Endometrium (tissue), 2 donors: Measurements from ENCODE around the gene SLAMF8.

Source experiments
- FAIRE-seq: peaks from 2 replicates; lab custom pipeline; 2012; peaks lifted over from hg19 to GRCh38; lab: Jason Lieb, UNC
- donor health status: control.
- donor health status: control.

Gene SLAMF8

DNA sequence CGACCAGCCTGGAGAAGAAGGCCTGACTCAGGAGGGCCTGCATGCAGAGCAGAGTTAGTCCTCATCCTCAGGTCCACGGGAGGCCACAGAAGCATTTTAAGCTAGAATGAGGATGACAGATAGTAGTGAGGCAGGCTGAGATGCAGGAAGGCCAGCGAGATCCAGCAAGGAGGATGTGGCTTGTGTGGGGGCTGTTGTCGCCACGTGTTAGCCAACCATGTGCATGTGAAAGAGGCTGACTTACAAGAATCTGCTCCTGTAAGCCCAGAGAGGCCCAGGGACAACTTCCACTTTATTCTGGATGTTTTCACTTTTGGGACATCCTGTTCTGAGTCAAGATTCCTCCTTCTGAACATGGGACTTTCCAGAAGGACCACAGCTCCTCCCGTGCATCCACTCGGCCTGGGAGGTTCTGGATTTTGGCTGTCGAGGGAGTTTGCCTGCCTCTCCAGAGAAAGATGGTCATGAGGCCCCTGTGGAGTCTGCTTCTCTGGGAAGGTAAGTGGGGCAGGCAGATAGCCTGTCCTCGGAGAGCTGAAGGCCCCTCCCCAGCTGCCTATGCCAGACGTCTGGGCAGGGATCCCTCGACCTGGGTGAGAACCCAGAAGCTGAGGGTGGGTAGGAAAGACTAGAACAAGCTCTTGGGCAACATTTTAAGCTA lies at the start of gene SLAMF8:
TSS of gene SLAMF8 (plus strand) at position 433 of the 661 bp plus-strand sequence. CDS start at position 459, 26 bp downstream.
- no peak for FAIRE-seq

DNA sequence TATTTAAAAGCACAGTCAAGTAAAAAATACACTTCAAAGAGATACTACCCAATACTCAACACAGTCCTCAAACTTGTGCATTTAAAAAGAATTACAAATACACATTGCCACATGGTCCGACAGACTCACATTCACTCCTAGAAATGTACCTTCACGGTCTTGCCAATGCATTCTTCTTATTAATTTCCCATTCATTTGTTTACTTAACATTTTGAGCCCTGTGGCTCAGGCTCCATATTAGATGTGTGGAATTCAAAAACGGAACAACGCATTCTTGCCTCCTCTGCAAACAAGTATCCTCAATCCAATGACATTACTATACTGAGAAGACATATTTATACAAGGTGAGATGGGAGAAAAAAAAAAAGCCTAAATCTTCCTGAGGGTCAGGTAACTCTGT lies 48.4 kb upstream of the SLAMF8 start:
- no peak for FAIRE-seq

DNA sequence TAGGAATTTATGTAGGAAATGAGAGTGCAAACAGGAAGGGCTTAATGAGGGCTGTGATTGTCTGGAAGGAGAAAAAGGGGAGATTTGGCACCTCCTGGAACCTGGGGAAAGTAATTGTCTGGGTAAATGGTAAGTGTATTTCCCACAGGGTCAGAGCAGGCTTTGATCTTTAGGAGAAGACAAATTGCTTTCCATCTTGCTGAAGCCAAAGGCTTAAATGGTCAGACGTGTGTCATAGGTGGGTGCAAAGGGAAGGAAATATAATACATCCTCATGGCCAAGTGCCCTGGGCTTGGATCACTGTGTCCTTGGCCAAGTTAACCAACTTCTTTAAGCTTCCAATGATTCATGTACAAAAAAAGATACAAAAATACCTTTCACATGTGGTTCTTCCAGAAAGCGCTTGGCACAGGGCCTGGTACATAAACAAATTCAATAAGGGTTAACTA lies 47.2 kb upstream of the SLAMF8 start:
- FAIRE-seq, result no peak

DNA sequence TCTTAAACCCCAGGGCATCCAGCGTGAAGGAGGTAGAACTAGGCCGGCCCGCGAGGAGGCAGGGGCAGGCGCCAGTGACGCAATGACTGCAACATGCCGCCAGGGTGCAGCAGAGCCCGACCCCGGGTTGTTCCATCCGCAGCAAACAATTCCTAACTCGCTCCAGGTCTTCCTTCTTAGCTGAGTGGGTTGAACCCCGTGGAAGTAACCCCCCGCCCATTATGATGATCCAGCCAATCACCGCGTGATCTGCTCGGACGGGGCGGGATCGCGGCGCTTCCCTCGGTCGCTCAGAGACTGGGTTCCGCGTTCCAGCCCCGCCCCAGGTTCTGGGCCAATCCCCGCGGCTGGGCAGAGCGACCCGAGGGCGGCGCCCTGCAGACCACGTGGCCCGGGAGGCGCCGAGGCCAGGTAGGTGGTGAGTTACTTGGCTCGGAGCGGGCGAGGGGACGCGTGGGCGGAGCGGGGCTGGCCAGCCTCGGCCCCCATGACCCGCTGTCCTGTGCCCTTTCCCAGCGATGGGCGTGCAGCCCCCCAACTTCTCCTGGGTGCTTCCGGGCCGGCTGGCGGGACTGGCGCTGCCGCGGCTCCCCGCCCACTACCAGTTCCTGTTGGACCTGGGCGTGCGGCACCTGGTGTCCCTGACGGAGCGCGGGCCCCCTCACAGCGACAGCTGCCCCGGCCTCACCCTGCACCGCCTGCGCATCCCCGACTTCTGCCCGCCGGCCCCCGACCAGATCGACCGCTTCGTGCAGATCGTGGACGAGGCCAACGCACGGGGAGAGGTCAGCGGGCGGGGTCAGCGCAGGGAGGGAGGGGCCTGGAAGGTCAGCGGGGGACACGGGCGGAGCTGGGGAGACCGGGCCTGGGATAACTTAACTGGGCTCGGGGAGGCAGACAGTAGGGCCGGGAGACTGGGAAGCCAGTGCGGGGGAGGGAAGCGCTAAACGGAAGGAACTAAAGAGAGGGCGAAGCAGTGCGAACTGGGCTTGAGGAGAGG lies 45.8 kb upstream of the SLAMF8 start, which contains the start of gene DUSP23:
TSS of gene DUSP23 (plus strand) at position 380 of the 1,000 bp plus-strand sequence. CDS start at position 519, 139 bp downstream.
- FAIRE-seq, result peak; percentile 99

DNA sequence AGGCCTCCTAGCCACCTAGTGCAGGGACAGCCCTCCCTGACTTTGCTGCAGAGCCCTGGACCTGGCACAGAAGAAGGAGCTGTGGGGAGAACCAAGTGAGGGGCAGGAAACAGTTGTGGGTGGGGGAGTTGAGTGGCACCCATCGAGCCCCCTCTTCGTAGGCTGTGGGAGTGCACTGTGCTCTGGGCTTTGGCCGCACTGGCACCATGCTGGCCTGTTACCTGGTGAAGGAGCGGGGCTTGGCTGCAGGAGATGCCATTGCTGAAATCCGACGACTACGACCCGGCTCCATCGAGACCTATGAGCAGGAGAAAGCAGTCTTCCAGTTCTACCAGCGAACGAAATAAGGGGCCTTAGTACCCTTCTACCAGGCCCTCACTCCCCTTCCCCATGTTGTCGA lies 44.7 kb upstream of the SLAMF8 start:
- no peak for FAIRE-seq

DNA sequence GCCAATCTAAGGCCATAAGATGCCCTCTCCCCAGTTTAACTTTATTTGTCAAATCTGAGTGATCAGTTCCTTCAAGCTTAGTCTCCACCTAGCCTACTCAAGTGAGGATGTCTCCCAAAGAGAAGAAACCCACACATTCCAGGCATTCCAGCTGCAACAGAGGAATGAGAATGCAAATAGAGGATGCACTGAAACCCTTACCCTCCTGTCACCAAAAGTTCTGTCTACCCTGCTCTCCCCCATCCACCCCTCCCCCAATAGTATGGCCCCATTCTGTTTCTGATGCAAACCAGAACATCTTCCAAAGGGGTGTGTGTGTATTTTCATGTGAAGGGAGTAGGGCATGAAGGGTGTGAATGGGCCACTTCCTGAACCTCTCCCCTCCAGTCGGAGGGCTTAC lies 42.9 kb upstream of the SLAMF8 start:
- FAIRE-seq, result no peak

DNA sequence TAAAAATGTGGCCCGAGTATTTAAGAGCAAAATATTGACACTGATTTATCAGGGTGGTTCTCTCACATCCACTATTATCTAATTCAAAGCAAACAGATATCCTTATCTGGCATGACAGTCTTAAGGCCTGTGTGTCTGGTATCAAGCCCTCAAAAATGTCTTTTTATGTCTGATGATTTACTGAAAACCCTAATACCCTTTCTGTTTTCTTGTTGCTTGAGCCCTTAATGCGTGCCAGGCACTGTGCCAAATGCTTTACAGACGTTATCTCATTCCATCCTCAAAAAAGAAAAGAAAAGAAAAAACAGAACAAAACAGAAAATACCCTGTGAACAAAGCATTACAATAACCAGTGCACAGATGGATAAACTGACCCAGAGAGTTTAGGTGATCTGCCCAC lies 40.2 kb upstream of the SLAMF8 start:
- FAIRE-seq, result no peak

DNA sequence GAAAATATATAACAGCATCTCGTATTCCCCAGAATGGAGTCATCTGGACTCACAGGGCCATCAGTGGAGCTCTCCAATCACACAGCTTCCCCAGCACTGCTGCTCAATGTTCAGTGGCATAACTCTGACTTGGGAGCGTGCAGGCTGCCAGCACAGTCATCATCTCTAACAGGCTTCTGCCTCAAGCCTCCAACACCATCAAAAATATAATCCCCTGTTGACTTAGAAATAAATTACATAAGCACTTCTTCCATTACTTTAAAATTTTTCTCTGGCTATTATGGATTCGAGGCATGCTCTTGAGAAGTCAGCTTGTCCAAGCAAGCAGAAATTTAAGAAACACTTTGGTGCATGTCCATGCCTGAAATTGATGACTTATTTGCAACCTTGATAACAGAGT lies 39.7 kb upstream of the SLAMF8 start:
- no peak for FAIRE-seq

DNA sequence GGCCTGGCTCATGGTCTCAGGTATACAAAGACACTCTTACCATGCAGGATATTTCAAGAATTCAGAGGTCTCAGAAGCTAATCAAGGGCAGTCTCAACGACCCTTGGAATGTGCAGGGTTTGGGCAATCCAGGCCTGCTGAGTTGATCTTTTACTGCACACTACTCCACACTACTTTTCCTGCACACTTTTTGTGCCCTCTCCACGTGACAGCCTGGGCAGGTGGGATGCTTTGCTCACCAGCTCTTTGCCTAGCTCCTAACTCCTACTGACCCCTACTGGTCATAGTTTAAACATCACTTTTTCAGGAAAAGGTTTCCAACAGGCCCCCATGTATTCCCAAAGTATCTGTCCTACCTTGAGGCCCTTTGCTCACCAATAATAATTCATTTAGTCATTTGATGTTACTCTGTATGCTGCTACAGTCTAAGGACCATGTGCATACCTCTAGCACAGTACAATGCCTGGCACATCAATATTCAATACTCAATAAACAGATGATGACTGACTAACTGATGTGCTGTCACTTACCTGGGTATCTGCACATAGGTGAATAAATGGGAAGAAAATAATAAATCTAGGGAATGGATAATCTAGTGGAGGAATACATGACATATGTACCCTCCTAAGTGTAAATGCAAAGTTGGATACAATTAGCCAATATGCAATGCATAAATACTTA lies 36.3 kb upstream of the SLAMF8 start:
- FAIRE-seq, result no peak

DNA sequence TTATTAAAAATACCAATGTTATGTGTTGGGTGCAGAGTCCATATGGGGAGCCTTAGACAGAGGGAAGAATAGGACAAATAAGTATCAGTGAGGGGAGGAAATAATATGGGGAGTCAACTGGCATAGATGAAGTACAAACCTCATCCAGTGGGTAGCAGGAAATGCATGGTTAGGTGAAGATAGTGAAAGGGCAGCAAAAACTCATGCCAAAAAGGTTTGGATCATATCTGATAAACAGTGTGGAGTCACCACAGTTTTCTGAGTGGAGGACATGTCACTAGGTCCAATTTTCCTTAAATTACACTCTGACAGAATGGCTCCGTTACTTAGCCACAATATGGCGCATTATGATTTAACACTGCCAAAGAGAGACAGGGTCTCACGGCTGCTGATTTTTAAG lies 35.6 kb upstream of the SLAMF8 start:
- no peak for FAIRE-seq

DNA sequence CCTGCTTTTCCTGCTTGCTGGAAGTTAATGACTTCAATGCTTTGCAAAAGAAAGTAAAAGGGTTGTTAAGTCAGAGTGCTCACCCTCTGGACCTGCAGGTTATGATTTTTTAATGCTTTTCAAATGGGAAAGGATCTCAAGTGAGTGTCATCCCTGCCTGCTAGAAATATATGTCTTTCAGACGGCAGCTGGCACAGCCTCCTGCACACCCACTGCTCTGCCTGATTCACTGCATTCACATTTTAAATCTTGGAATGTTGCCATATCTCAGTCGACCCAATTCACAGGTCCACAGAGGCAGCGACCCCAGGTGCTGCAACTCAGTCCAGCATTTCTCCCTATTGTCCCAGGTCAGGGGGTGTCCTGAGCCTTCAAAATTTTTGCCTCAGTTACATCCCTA lies 35.2 kb upstream of the SLAMF8 start:
- FAIRE-seq, result no peak

DNA sequence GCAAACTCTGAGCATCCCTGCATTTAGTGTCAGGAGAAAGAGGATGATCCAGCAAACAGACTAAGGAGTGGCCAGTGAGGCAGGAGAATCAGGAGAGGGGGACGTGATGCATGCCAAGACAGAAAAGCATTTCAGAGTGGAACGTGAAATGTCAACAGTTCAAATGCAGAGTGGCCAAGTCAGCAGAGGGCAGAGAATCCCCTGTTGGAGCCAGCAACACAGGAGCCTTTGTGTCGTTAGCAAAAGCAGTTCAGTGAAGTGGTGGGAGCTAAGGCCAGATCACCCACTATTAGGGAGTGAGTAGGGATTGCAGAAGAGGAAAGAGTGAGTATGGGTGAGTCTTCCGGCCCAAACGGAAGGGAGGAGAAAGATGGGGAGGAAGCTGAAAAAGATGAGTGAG lies 31.1 kb upstream of the SLAMF8 start:
- FAIRE-seq, result no peak

DNA sequence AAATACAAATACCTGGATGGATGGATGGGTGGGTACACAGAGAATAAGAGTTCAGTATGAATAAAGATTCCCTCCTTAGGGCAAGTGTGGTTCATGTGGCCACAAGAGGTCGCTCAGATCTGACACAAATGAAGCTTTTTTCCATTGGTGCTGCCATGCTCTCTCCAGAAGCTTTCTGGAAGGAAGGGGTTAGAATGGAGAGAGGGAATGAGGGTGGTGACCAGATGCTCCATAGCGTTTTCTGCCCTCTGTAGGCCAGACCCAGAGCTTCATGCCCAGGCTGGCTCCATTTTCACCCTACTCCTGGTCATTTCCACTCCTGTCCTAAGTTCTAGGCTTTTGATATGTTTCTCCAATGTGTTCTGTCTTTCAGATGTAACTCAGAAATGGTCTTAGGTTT lies 27.8 kb upstream of the SLAMF8 start:
- no peak for FAIRE-seq

DNA sequence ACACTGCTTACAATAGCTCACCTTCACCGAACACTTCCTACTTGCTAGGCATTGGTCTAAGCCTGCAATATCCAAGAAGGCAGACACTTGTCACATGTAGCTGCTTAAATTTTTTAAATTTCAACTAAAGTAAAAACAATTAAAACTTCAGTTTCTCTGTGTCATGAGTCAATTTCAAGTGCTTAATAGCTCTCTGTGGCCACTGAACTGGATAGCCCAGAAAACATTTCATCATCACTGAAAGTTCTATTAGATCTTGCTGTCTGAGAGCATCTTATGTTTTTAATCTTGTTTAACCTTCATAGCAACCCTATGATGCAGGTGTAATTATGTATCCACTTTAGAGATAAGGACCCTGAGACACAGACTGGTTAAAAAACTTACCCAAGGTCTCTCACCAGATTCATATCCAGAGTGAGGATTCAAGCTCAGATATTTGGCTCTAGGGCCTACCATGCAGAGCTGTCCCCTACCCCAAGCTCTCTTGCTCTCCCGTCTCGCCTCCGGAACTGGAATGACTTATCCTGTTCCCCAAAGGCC lies 27.2 kb upstream of the SLAMF8 start:
- FAIRE-seq, result no peak

DNA sequence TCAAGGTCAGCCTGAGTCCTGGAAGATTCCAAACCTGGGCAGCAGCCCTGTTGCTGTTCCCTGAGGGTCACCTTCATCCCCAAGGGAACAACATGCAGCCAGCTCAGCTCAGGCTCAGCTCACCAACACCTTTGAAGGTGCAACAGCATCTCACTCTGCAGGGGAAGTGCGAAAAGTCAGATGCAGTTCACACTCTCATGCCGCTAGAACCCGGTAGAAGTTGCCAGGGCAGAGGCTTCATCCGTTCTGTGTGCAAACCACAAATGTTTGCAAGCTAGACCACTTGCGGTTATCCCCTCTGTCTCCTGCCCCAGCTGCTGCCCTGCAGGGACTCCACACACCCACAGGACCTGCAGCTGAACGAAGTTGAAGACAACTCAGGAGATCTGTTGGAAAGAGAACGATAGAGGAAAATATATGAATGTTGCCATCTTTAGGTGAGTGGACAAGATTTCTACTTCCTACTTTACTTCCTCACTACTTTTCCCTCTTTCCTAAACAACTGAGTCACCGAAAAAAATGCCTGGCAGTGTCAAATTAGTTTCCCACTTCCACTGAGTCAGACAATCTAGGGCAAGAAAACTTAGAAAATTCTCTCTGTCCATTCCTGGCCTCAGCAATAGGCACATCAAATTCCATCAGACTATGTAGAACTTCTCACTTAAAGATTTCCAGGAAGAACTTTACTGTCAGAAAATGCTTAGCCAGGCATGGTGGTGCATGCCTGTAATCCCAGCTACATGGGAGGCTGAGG lies 26.3 kb upstream of the SLAMF8 start:
- FAIRE-seq, result no peak

DNA sequence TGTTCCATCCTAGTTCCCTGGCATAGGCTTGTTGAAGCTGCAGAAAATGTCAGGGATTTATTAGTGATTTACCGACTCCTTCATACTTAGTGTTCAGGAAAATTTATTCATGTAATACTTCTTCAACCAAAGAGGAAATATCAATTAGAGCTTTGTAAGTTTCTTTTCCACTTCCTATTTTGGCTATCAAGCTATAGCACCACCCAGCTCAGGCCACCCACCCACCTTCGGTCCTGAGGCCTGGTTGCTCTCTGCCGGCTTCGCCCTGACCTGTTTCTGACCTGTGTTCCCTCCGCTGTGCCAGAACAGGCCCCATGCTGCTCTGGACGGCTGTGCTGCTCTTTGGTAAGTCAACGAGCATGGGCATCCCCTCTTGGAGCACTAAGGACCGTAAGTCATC lies 24.6 kb upstream of the SLAMF8 start, which contains the start of gene FCRL6:
TSS of gene FCRL6 (plus strand) at position 250 of the 400 bp plus-strand sequence. CDS start at position 315, 65 bp downstream.
- no peak for FAIRE-seq

DNA sequence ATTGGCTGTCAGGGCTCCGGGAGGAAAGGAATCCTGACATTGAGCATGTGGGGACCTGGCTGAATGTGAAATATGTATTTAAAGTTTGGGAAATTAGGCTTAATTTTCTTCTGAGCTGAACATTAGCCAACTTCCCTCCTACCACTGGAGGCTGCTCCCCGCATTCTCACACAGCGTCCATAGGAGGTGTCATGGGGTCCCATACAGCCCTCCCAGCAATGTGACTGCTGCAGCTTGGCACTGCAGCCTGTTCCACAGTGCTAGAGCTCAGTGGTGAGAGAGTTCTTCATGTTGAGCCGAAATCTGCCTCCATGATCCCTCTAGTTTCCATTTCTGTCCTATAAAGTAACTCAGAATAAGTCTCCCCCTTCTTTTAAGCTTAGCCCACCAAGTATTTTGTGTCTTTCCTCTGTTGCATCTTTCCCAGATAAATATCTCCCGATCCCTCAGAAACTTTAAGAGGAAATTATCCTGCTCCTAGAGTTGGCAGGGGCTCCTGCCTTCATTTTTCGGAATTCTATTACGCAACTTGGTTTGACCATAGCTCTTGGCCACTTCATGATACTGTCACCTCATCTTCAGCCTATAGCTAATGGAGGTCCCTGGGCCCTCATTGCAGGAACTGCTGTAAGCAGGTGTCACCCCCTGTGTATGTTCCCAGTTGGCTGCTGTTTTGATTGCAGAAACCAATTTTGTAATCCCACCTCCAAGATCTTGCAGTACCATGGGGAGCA lies 22.6 kb upstream of the SLAMF8 start:
- FAIRE-seq, result no peak

DNA sequence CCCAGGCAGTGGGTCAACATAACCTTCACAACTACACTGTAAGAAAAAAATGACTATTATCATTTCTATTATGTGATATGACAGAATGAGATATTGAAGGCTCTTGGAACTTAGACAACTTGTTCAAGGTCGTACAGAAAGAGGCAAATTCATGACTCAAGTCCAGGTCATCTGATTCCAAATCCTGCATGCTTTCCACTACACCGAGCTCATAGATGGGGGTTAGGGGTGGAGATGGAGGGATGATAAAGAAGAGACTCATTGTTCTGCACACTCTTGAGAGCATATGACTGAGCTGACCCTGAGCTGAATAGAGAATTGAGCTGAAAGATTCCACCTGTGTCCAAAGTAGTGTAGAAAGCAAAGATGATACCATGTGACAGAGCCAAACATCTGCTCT lies 21.7 kb upstream of the SLAMF8 start:
- no peak for FAIRE-seq

DNA sequence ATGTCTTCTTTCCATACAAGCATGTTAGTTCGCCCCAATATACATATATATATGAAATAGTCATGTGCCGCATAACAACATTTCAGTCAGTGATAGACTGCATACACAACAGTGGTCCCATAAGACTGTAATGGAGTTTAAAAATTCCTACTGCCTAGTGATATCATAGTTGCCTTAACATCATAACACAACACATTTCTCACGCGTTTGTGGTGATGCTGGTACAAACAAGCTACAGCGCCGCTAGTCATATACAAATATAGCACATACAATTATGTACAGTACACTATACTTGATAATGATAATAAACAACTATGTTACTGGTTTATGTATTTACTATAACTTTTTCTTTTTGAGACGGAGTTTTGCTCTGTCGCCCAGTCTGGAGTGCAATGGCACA lies 10.7 kb upstream of the SLAMF8 start:
- FAIRE-seq, result no peak

DNA sequence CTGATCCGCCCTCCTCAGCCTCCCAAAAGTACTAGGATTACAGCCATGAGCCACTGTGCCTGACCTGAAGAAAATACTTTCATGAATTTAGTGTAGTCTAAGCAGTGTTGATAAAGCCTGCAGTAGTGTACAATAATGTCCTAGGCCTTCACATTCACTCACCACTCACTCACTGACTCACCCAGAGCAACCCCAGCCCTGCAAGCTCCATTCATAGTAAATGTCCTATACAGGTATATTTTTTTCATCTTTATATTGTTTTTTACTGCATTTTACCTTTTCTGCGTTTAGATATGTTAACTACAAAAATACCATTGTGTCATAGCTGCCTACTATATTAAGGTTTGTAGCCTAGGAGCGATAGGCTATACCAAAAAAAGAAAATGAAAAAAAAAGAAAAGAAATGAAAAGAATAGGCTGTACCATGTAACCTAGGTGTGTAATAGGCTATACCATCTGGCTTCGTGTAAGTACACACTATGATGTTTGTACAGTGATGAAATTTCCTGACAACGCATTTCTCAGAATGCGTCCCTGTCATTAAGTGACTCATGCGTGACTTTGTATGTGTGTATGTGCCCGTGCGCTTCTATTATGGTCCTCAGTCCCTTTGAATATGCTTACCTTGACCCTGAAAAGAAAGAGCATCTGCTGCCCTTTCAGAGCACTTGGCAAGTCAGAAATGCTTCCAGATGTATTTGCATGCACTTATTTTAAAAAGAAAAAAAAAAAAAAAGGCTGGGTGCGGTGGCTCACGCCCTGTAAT lies 9.2 kb upstream of the SLAMF8 start:
- no peak for FAIRE-seq
